SIG-M5 (cell line): ENCODE data around the gene SBF2.
"Not testable (repeated sequence)": the region's sequence is repeated elsewhere in the genome, so short reads cannot be mapped to it uniquely, and the experiment has no call there.

Experiments used
- DNase-seq: peaks from one replicate; lab custom pipeline; 2025; lab: John Stamatoyannopoulos, UW

Gene SBF2

DNA sequence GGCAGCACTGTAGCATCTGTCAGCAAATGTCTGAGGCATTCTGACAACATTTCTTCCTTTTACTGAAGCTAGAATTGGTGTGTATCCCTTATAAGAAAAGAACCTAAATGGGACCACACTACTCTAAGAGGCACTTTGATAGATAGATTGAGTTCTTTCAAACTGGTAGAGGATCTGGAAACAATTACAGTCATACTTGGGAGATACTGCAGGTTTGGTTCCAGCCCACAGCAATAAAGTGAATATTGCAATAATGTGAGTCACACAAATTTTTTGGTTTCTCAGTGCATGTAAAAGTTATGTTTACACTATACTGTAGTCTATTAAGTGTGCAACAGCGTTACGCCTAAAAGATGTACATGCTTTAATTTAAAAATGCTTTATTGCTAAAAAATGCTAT, 96.9 kb downstream of the SBF2 start:
- DNase-seq: no peak

GRCh38 chr11:10192036-10192435, 102.0 kb downstream of the SBF2 start:
- no peak for DNase-seq

GRCh38 chr11:10181811-10182210, 112.2 kb downstream of the SBF2 start:
- no peak for DNase-seq

GRCh38 chr11:10164621-10165020, 129.4 kb downstream of the SBF2 start:
- no peak for DNase-seq

GRCh38 chr11:10162222-10162621, 131.8 kb downstream of the SBF2 start:
- no peak for DNase-seq

DNA sequence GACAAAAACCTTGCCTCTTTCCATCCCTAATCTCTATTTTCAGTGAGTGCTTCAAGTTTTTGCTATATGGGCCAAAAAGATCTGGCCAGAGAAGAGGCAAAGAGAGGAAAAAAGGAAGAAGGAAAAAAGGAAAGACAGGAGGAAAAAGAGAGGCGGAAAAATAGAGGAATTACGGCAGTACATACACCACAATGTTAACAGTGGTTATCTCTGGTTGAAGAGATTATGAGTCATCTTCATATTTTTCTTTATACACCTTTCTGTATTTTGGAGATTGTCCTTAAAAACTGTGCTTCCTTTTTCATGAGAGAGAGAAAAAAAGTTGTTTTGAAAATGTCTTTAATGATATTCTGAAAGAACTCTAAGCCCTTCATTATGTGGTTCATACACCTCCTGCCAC, 133.7 kb downstream of the SBF2 start:
- no peak for DNase-seq

GRCh38 chr11:10158461-10158860, 135.6 kb downstream of the SBF2 start:
- DNase-seq: no peak

- DNase-seq: no peak
Observed at GRCh38 chr11:10155793-10156490, 138.1 kb downstream of the SBF2 start.

DNA sequence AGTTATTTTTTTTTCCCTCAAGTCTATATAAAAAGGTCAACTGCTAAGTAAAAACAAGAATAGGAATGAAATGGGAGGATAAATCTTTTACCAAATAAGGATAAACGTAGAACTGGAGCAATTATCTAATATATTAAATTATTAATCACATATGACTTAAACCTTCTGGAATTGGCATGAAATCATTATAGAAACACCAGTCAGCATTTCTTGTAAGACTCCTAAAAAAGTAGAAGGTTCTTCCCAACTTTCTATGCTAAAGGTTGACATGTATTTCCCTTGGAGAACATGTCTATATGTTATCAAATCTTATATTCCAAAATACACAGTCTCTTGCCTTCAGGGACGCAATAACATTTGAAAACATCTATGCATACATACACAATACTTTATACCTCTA, 143.2 kb downstream of the SBF2 start:
- DNase-seq: no peak

- no peak for DNase-seq
Observed at GRCh38 chr11:10149553-10149952, 144.5 kb downstream of the SBF2 start.

GRCh38 chr11:10147195-10147594, 146.8 kb downstream of the SBF2 start:
- no peak for DNase-seq

- no peak for DNase-seq
Observed at GRCh38 chr11:10144954-10145353, 149.1 kb downstream of the SBF2 start.

DNA sequence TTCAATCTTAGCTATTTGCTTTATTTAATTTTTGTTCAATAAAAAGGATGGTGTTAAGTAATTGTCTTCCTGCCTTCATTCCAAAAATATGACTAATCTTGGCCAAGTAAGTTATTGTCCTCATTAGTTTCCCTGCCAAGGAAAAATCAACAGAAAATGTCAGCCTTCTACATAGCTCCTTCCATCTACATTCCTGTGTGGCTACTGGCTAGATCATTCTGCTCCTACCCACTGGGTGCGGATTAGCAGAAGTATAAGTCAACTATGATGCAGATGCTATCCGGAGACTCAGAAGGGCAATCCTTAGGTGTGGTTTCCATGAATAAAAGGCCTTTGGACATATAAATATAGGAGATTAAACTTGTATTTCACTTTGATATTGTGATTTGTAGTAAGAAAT, 154.4 kb downstream of the SBF2 start:
- DNase-seq: no peak

GRCh38 chr11:10139143-10139542, 154.9 kb downstream of the SBF2 start:
- no peak for DNase-seq

DNA sequence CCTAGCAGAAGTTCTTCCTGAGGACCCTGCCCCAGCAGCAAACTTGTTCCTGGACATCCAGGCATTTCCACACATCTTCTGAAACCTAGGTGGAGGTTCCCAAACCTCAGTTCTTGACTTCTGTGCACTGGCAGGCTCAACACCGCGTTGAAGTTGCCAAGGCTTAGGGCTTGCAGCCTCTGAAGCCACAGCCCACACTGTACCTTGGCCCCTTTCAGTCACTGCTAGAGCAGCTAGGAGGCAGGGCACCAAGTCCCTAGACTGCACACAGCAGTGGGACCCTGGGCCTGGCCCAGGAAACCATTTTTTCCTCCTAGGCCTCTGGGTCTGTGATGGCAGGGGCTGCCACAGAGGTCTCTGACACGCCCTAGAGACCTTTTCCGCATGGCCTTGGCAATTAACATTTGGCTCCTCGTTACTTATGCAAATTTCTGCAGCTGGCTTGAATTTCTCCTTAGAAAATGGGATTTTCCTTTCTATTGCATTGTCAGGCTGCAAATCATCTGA, 159.0 kb downstream of the SBF2 start:
- DNase-seq: no peak

DNA sequence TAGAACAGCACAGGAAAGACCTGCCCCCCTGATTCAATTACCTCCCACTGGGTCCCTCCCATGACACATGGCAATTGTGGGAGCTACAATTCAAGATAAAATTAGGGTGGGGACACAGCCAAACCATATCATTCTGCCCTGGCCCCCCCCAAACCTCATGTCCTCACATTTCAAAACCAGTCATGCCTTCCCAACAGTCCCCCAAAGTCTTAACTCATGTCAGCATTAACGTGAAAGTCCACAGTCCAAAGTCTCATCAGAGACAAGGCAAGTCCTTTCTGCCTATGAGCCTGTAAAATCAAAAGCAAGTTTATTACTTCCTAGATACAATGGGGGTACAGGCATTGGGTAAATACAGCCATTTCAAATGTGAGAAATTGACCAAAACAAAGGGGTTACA, 159.8 kb downstream of the SBF2 start:
- DNase-seq: not testable (repeated sequence)

- DNase-seq: not testable (repeated sequence)
Observed at GRCh38 chr11:10133251-10133650, 160.8 kb downstream of the SBF2 start.

- DNase-seq: no peak
Observed at GRCh38 chr11:10130875-10131274, 163.1 kb downstream of the SBF2 start.

- not testable (repeated sequence) for DNase-seq
Observed at GRCh38 chr11:10129184-10129583, 164.8 kb downstream of the SBF2 start.

- DNase-seq: no peak
Observed at GRCh38 chr11:10125522-10126133, 168.4 kb downstream of the SBF2 start.

GRCh38 chr11:10122326-10123197, 171.5 kb downstream of the SBF2 start:
- DNase-seq: no peak

DNA sequence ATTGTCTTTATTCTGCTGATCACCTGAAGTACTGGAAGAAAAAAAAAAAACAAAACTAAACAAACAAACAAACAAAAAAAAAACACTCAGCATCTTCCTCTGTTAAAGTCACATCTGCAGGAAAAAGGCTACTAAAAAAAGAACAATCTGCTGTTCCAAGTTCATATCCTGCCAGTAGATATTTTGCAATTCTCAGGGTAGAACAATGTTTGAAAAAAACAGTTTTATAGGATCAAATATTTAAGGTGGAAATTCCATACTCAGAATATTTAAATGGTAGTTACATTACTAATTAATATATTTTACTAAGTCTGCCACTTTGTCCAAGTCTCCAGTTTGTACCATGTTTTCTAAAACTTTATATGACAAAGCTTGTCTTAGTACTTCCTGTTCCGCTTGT, 175.2 kb downstream of the SBF2 start:
- no peak for DNase-seq
